Activated B cell treated with CpG ODN at 0.5 μM for 24 hours (primary cell): ENCODE data around the gene ASB4. TPM values are rescaled to one million over a fixed set of nuclear protein-coding genes. Genes with fewer than 3 reads are reported as not detected.

Source experiments
- ATAC-seq: fragments of 200-7000 bp; cut with Tn5 transposase; one replicate; pipeline ENCODE4 v1.10.0; 2021; ENCODE audit warnings: low read depth, mild to moderate bottlenecking, moderate library complexity
- CTCF ChIA-PET: fragments of 350-600 bp; sonication (Branson Sonifier 250); formaldehyde crosslinking; loops from one replicate; lab custom pipeline; 2021; ENCODE audit warnings: antibody characterized with exemption; lab: Charles Lee
- POLR2A ChIA-PET: fragments of 350-600 bp; sonication (Branson Sonifier 250); formaldehyde crosslinking; loops from one replicate; lab custom pipeline; 2021; ENCODE audit warnings: antibody characterized with exemption; lab: Charles Lee
- DNase-seq: peaks from one replicate; pipeline ENCODE4 v3.0.0; 2022
- H3K27ac Mint-ChIP-seq: one replicate; pipeline ENCODE4 v1.8.0; 2020; ENCODE audit warnings: mixed read lengths
- H3K27me3 Mint-ChIP-seq: one replicate; pipeline ENCODE4 v1.8.0; 2021; ENCODE audit warnings: mixed read lengths
- H3K36me3 Mint-ChIP-seq: one replicate; pipeline ENCODE4 v1.8.0; 2021; ENCODE audit warnings: low read depth, mixed read lengths
- H3K4me1 Mint-ChIP-seq: one replicate; pipeline ENCODE4 v1.8.0; 2021; ENCODE audit warnings: mixed read lengths
- H3K4me3 Mint-ChIP-seq: one replicate; pipeline ENCODE4 v1.8.0; 2020; ENCODE audit warnings: mild to moderate bottlenecking, mixed read lengths
- H3K9me3 Mint-ChIP-seq: one replicate; pipeline ENCODE4 v1.8.0; 2020; ENCODE audit warnings: mixed read lengths
- intact Hi-C: fragments of 100-400 bp; cut with micrococcal nuclease; formaldehyde crosslinking; loops from one replicate; pipeline ENCODE4 v1.15.1; 2024
- total RNA-seq: library from RNA; stranded (reverse); gene quantifications from 2 replicates; pipeline ENCODE4 v1.2.3, GENCODE V29; 2022
- TF ChIP-seq, protein P1 (sequence below): fragments of 200-600 bp; IDR thresholded peaks from one replicate; pipeline ENCODE4 v1.8.0; 2022; ENCODE audit warnings: antibody characterized with exemption, mild to moderate bottlenecking

ASB4 gene
- total RNA-seq, 1 donor from 2014 or later = not detected

GRCh38 chr7:95584769-95585425, 99.2 kb downstream of the ASB4 start:
- Mint-ChIP-seq H3K4me1 (peaks cover 7% of the 10 kb centered on the region), H3K27ac (no peak overlapping the region), H3K36me3 (peaks cover 22% of the 10 kb centered on the region), H3K4me3 (no peak overlapping the region), H3K27me3 (no peaks in the 10 kb centered on the region), H3K9me3 (no peaks in the 10 kb centered on the region)
- ChIA-PET POLR2A (no interaction called here), CTCF (no interaction called here)
- intact Hi-C loops = no loop called here
- ATAC-seq = no peak
- TF ChIP-seq, protein P1, sequence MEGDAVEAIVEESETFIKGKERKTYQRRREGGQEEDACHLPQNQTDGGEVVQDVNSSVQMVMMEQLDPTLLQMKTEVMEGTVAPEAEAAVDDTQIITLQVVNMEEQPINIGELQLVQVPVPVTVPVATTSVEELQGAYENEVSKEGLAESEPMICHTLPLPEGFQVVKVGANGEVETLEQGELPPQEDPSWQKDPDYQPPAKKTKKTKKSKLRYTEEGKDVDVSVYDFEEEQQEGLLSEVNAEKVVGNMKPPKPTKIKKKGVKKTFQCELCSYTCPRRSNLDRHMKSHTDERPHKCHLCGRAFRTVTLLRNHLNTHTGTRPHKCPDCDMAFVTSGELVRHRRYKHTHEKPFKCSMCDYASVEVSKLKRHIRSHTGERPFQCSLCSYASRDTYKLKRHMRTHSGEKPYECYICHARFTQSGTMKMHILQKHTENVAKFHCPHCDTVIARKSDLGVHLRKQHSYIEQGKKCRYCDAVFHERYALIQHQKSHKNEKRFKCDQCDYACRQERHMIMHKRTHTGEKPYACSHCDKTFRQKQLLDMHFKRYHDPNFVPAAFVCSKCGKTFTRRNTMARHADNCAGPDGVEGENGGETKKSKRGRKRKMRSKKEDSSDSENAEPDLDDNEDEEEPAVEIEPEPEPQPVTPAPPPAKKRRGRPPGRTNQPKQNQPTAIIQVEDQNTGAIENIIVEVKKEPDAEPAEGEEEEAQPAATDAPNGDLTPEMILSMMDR = no peak
- no peak for DNase-seq

DNA sequence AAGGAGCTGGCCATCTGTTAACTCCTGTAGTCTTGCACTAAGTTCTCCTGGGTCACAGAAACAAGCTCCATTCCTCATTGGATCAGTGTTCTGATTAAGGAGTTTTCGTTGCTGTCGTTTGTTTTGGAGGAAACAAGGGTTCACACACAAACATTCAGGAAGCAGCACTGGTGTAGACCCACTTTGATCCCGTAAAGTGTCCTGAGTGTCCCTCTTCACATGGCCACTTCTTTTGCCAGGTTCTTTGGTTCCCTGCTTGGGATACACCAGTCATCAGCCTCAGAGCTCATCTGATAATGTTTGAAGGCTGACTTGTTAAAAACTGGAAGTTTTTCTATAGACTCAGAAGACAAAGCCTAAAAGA, 99.7 kb downstream of the ASB4 start:
- no peak overlapping the region for H3K4me3 Mint-ChIP-seq
- intact Hi-C loops = no loop called here
- DNase-seq = no peak
- TF ChIP-seq, protein P1 = no peak
- H3K4me1 Mint-ChIP-seq = peaks cover 7% of the 10 kb centered on the region
- no peak for ATAC-seq
- H3K9me3 Mint-ChIP-seq = no peaks in the 10 kb centered on the region
- ChIA-PET CTCF (no interaction called here), POLR2A (no interaction called here)
- peaks cover 24% of the 10 kb centered on the region for H3K36me3 Mint-ChIP-seq
- H3K27ac Mint-ChIP-seq = no peak overlapping the region
- no peaks in the 10 kb centered on the region for H3K27me3 Mint-ChIP-seq

GRCh38 chr7:95586951-95587301, 101.2 kb downstream of the ASB4 start:
- no peak for DNase-seq
- TF ChIP-seq, protein P1 = no peak
- Mint-ChIP-seq H3K36me3 (peaks cover 27% of the 10 kb centered on the region), H3K27me3 (no peaks in the 10 kb centered on the region), H3K4me3 (no peak overlapping the region), H3K27ac (no peak overlapping the region), H3K4me1 (peaks cover 14% of the 10 kb centered on the region), H3K9me3 (no peaks in the 10 kb centered on the region)
- ATAC-seq = no peak
- ChIA-PET POLR2A (no interaction called here), CTCF (no interaction called here)
- intact Hi-C loops = no loop called here

GRCh38 chr7:95589031-95589430, 103.3 kb downstream of the ASB4 start:
- peaks cover 14% of the 10 kb centered on the region for H3K4me1 Mint-ChIP-seq
- ATAC-seq = no peak
- H3K4me3 Mint-ChIP-seq = no peak overlapping the region
- H3K36me3 Mint-ChIP-seq = peaks cover 27% of the 10 kb centered on the region
- H3K27ac Mint-ChIP-seq = no peak overlapping the region
- H3K27me3 Mint-ChIP-seq = no peaks in the 10 kb centered on the region
- ChIA-PET POLR2A (interaction anchor here (0.5 kb wide), 1 partner anchor 704 kb away, joined by 11 read pairs; no protein-coding TSS in a partner anchor), CTCF (no interaction called here)
- TF ChIP-seq, protein P1 = no peak
- DNase-seq = no peak
- intact Hi-C loops = no loop called here
- no peaks in the 10 kb centered on the region for H3K9me3 Mint-ChIP-seq

DNA sequence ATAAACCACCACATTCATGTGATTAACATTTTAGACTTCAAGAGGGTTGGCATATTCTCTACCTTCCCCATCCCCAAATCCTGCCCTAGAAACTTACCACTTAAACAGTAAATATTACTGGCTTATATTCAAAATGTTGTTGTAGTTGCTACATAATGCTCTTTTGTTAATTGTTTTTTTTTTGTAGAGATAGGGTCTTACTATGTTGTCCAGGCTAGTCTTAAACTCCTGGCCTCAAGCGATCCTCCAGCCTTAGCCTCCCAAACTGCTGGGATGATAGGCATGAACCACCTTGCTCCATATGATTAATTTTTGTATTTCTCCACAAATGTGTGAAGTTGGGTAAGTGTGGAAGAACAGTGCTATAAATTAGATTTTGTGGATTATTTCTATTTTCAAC, 104.0 kb downstream of the ASB4 start:
- Mint-ChIP-seq H3K27ac (no peak overlapping the region), H3K4me3 (no peak overlapping the region), H3K27me3 (no peaks in the 10 kb centered on the region), H3K9me3 (no peaks in the 10 kb centered on the region), H3K4me1 (peaks cover 16% of the 10 kb centered on the region), H3K36me3 (peaks cover 24% of the 10 kb centered on the region)
- ATAC-seq (no peak), DNase-seq (no peak)
- intact Hi-C loops = no loop called here
- ChIA-PET CTCF (no interaction called here), POLR2A (no interaction called here)
- TF ChIP-seq, protein P1 = no peak

Other genes starting within 250 kb of the ASB4 start
- not detected in 2 replicates for gene PON1, start 161.4 kb upstream of the ASB4 start, total RNA-seq
- not detected in 2 replicates for gene PON3, start 89.6 kb upstream of the ASB4 start, total RNA-seq
- gene PON2, start 50.9 kb upstream of the ASB4 start, total RNA-seq = 5.0 and 9.2 TPM in 2 replicates
- gene PDK4, start 110.6 kb downstream of the ASB4 start, total RNA-seq = 0.44 and 0.53 TPM in 2 replicates